IPS-15b (cell line): Measurements from ENCODE around the gene LYZ.

Experiments used
- H3K27me3 ChIP-seq: one replicate; pipeline ENCODE4 v1.6.1; 2013; ENCODE audit warnings: low read length; ENCODE audit not compliant: control insufficient read depth, insufficient read depth
- H3K36me3 ChIP-seq: one replicate; pipeline ENCODE4 v1.6.1; 2013; ENCODE audit warnings: low read length; ENCODE audit not compliant: control insufficient read depth, insufficient read depth
- H3K4me1 ChIP-seq: one replicate; pipeline ENCODE4 v1.6.1; 2013; ENCODE audit warnings: mild to moderate bottlenecking, low read length; ENCODE audit not compliant: control insufficient read depth, insufficient read depth
- H3K4me3 ChIP-seq: one replicate; pipeline ENCODE4 v1.5.1; 2013; ENCODE audit warnings: low read depth, low read length
- H3K9ac ChIP-seq: one replicate; pipeline ENCODE4 v1.6.1; 2013; ENCODE audit warnings: low read depth, mild to moderate bottlenecking, low read length
- H3K9me3 ChIP-seq: one replicate; pipeline ENCODE4 v1.6.1; 2013; ENCODE audit warnings: mild to moderate bottlenecking, low read length; ENCODE audit not compliant: control insufficient read depth, insufficient read depth

Gene LYZ

GRCh38 chr12:69397978-69398377 lies 49.8 kb downstream of the LYZ start:
- Histone ChIP-seq H3K4me1 (no peaks in the 10 kb centered on the region), H3K9me3 (no peaks in the 10 kb centered on the region), H3K36me3 (no peaks in the 10 kb centered on the region), H3K4me3 (no peak overlapping the region), H3K27me3 (no peaks in the 10 kb centered on the region), H3K9ac (no peak overlapping the region)

DNA sequence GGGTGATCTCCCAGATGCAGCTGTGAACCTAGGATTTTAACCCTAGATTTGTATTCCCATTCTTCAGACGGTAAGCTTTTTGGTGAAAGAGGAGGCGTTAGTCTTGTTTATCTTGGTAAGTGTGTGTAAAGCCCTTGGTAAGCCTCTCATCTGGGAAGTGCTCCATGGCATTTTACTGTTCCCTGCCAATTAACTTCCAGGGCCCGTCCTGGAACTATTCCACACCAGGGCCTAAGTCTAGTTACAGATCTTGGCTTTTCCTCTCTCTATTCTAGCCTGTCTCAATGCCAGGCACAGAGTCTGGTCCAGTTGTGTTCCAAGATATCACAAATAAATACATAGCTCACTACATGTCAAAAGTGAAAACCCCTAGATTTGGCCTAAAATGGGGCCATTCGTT lies 53.8 kb downstream of the LYZ start:
- Histone ChIP-seq H3K4me3 (no peak overlapping the region), H3K4me1 (no peaks in the 10 kb centered on the region), H3K27me3 (no peaks in the 10 kb centered on the region), H3K36me3 (no peaks in the 10 kb centered on the region), H3K9me3 (no peaks in the 10 kb centered on the region), H3K9ac (no peak overlapping the region)
